ENCODE data around the gene BMPR1A.

- no peak for TF ChIP-seq CTCF (IDR thresholded peaks at IDR 0.05)
- TF ChIP-seq POLR2A (IDR thresholded peaks at IDR 0.05): no peak
These were observed 13.6 kb downstream of the BMPR1A start for GRCh38 chr10:86769991-86770390.

Data from lower leg skin (tissue), 3 donors.